Ecto neural progenitor cell (in vitro differentiated cells): Measurements from ENCODE around the gene RNGTT.
"Not testable (repeated sequence)": the region's sequence is repeated elsewhere in the genome, so short reads cannot be mapped to it uniquely, and the experiment has no call there.

Experiments used
- DNase-seq: peaks from one replicate; pipeline ENCODE4 v3.0.0-alpha.2; 2018; ENCODE audit warnings: low spot score

The RNGTT gene

DNA sequence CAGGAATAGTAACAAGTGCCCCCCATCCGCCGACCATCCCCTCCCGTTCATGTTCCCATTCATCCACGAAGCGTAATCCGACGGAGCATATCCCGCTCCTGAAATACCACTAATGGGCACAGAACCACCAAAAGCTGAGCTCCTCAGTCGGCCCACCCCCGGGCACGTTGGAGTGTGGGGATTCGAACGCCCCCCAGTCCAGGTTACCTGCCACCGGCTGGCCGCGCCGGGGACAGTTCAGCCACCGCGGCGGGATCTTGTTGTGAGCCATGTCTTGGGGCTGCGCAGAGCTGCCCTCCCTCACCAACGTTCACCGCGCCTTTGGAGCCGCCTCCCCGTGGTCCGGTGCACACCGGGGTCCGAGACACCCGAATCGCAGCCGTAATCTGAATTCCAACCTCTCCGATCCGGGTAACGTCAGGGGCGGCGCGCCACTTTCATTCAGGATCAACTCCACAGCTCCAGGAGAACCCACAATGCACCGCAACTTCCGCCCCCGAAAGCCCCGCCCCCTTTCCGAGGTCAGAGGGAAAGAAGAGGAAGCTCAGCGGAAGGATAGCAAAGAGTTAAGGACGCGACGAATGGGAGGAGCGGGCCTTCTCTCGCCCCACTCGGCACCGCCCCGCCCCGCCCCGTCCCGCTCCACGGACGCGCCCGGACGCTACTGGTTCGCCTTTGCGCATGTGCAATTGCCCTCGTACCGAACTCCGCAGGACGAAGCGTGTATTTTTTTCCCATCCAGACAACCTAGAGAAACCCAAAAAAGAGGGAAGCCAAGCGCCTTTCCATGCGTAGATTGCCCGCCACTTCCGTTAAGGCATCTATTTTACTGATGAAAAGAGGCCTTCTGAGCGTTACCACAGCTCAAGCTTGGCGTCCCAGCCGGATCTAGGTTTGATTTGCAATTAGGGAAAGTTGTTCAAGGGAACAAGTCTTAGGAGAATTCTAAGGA lies at the start of gene RNGTT:
TSS of gene RNGTT (minus strand) at position 480 of the 952 bp plus-strand sequence. CDS start at position 271, 209 bp downstream.
- peak; percentile 98 for DNase-seq

GRCh38 chr6:89011436-89011835 lies 48.0 kb upstream of the RNGTT start:
- no peak for DNase-seq

- DNase-seq, result no peak
Measured at GRCh38 chr6:89010825-89011224, 47.4 kb upstream of the RNGTT start.

DNA sequence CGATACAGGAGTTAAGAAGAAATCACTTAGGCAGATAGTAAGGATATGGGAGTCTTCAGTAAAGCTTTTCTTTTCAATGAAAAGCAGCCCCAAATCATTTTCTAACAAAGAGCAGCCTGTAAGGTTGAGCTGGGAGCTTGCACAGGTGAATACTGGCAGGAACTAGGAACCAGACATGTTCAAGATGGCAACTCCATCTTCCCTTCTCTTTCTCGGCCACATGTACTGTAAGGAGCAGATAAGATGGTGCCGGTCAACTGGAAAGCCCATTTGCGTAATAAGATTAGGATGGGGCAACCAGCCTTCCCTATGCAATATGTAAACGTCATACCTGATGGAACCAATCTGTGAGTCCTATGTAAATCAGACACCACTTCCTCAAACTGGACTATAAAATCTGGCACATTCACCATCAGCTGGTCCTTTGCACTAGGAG lies 46.2 kb upstream of the RNGTT start:
- no peak for DNase-seq

DNA sequence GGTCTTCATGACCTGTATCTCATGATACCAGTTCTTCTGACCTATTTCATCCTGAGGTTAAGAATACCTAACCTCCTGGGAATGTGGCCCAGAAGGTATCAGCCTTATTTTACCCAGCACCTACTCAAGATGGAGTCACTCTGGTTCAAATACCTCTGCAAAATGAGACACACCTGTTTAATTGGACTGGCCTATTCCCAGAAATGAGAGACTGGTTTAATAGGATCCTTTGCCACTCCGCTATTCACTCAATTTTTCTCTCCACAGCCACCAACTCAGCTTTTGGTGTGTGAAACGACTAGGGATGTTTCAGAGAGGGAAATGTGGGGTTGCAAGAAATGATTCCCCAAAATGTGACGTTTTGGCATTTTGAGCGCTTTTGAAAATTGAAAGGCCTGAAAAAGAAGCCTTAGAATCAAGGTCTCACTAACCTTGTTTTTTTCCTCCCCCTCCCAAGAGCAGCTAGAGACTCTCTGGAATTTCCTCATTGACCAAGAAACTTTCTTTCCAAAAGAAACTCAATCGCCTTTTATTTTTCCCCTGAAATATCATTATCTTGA lies 45.5 kb upstream of the RNGTT start:
- DNase-seq, result no peak

DNA sequence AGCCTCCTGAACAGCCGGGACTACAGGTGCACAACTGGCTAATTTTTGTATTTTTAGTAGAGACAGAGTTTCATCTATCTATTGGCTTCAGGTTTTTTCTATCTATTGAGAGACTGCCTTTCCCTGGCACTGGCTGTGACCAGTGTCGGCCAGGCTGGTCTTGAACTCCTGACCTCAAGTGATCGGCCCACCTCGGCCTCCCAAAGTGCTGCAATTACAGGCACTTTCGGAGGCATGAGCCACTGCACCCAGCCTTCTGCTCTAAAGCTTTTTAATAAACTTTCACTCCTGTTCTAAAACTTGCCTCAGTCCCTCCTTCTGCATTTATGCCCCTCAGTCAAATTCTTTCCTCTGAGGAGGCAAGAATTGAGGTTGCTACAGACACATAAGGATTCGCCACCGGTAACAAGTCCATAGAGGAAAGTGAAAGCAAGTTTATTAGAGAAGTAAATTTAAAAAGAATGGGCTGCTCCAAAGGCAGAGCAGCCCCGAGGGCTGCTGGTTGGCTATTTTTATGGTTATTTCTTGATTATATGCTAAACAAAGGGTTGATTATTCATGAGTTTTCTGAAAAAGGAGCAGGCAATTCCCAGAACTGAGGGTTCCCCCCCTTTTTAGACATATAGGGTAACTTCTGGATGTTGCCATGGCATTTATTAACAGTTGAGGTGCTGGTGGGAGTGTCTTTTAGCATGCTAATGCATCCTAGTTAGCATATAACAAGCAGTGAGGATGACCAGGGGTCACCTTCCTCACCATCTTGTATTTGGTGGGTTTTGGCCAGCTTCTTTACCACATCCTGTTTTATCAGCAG lies 44.8 kb upstream of the RNGTT start:
- no peak for DNase-seq

DNA sequence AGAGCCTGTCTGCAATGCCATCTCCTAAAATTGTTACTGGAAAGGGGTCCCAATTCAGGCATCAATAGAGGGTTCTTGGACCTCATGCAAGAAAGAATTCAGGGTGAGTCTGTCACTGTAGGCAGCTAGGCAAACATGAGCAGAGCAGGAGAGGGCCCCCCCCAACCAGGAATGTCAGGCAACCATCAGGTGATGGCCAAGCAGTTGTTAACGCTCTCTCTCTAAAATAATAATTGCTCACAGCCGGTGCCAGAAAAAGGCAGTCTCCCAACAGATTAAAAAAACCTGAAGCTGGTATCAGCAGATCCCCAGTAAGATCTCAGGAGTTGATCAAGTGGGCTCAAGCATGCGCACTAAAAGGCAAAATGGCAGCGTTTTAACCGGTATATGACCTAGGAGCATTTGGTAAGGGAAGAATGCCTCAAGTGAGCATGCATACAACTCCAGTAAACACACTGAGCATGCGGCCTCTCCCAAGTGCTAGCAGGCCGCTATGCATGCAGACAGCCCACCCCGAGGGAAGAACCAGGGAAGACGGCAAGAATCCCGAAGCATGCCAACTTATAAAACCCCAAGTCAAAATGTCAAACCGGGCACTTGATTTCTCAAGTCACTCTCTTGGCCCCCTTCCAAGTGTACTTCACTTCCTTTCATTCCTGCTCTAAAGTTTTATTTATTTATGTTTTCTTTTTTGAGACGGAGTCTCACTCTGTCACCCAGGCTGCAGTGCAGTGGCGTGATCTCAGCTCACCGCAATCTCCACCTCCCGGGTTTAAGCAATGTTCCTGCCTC lies 44.0 kb upstream of the RNGTT start:
- no peak for DNase-seq

- DNase-seq, result no peak
Measured at GRCh38 chr6:89002523-89002922, 39.1 kb upstream of the RNGTT start.

GRCh38 chr6:88997327-88997726 lies 33.9 kb upstream of the RNGTT start:
- no peak for DNase-seq

- DNase-seq, result no peak
Measured at GRCh38 chr6:88992741-88993552, 29.5 kb upstream of the RNGTT start.

DNA sequence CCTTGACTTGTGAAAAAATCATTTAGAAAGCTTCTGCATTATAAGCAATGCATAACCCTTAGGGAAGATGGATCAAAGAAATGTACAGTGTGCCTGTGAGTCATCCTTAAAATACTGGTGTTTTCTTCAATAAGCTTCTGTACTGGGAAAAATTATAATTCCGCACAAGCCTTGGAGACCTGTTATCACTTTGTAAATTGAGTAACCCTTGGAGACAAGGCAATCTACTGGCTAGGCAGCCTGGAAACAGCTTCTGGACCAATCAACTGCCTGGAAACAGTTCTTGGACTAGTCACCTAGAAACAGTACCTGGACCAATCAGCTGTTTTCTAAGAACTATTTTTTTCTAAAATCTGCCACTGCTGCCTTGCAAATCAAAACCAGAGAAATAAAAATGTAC lies 25.8 kb upstream of the RNGTT start:
- DNase-seq, result no peak

GRCh38 chr6:88987922-88988321 lies 24.5 kb upstream of the RNGTT start:
- no peak for DNase-seq

DNA sequence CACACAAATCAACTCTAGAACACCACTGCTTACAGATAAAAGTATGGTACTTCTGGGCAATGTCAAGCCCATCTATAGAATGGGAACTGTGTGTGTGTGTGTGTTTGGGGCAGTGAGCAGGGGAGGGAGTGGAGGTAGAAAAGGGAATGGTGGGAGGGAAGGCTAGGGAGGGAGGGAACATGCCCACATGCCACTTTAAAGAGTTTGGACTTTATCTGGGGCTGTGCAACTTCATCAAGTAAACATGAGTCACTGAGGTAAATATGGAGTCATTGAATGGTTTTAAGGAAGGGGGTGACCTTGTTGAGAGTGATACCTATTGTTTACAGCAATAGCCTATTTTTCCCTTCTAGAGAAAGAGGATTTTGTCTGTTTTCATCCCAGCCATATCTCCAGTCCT lies 22.5 kb upstream of the RNGTT start:
- no peak for DNase-seq

- DNase-seq, result no peak
Measured at GRCh38 chr6:88984606-88985005, 21.2 kb upstream of the RNGTT start.

DNA sequence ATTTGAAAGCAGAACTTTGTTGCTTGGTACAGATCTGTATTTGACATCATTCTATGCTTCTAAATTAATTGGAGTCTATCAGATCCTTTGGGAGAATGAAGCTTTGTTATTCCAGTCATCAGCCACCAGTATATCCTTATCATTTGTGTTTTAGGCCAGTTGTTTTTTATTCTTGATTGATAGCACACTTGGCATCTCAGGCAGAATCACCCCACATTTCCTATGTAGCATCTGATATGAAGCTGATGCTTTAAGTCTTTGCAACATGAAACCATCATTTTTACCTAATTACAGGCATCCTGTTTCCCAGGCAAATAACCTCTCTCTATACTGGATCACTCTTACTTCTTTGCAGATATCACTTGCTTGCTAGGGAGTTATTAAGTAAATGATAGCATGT lies 20.7 kb upstream of the RNGTT start:
- no peak for DNase-seq

DNA sequence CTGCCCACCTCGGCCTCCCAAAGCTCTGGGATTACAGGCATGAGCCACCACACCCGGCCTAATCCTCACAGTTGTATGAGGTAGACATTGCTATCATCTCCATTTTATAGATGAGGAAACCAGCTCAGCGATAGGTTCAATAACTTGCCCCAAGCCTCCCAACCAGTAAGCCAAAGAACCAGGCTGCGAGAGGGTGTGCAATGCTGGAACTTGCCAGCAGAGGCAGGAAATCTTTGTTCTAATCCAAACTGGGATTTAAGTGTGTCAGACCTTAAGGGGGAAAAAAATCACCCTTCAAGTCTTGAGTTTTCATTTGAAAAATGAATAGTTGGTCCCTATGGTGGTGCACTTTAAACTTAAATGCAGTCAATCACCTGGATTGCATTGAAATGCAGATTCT lies 20.1 kb upstream of the RNGTT start:
- DNase-seq, result peak; percentile 54

- not testable (repeated sequence) for DNase-seq
Measured at GRCh38 chr6:88983129-88983528, 19.7 kb upstream of the RNGTT start.

DNA sequence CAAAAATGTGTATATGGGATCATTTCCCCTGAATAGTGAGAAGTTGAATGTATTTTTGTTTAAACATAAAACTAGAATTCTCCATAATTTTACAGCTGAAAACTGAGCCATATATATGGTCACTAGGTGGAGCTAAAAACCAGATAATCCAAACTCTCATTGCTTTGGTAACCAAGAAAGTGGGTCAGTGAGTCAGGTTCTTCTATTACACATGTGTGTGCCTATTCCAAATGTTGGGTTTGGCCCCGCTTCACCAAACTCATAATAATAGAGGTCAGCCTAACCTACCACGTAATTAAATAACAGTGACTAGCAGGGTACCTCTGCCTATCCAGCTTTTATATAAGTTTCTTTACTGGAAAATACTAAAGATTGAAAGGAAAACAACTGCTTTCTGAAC lies 19.3 kb upstream of the RNGTT start:
- no peak for DNase-seq

GRCh38 chr6:88975369-88975768 lies 12.0 kb upstream of the RNGTT start:
- no peak for DNase-seq

DNA sequence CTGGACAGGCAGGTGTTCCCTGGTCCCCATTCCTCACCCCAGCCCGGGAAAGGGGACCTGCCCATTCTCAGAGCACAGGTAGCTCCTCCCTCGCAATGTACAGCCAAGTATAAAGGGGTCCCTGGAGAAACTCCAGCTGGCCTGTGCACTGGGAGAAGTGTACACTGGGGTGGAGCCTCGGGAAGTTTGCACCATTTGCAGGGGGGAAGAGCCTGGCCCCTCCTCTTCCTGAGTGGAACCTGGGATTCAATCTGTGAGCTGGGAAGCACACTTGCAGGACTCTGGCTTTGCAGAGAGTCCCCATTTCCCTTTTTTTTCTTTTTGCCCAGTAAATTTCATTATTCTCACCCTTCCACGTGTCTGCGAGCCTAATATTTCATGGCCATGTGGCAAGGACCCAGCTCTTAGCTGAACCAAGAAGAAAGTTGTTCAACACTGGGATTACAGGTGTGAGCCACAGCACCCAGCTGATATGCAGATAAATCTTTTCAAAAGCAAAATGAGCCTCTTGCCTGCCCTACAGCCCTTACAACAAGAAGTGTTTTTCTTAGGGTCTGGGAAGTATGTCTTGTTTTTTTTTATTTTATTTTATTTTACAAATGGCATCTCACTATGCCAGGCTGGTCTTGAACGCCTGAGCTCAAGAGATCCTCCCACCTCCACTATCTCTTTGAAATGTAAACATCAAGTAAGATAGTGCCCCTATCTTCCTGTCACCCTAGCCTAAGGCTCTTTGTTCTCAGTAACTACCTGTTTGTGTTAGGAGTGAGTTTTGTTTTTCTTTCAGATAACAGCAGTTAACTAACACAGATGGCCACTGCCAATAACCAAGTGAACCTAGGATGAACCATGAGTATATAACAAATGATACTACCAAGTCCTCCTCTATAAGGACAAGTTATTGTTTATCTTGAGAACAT lies 9.3 kb upstream of the RNGTT start:
- no peak for DNase-seq
